K562 (cell line): ENCODE measurements around the gene TNNI2. TPM values are rescaled to one million over a fixed set of nuclear protein-coding genes. Genes with fewer than 3 reads are reported as not detected.

Experiments
- ATAC-seq: fragments of 200-7000 bp; cut with Tn5 transposase; 3 replicates; pipeline ENCODE4 v1.9.1; 2020; ENCODE audit warnings: moderate library complexity
- BruUV-seq: library from RNA; stranded (reverse); fragments of 400-500 nt; replicated peaks from 2 replicates; lab custom pipeline; 2021; lab: Mats Ljungman, UMichigan
- CTCF ChIA-PET: fragments of 300-600 bp; formaldehyde crosslinking; extraction: SDS; loops from one replicate; lab custom pipeline; 2021; ENCODE audit warnings: low intra/inter-chr PET ratio; lab: Yijun Ruan, JAX
- POLR2A ChIA-PET: fragments of 300-600, 350-650 bp; sonication (Branson Sonifier 250); formaldehyde crosslinking; extraction: SDS; loops from one replicate; lab custom pipeline; 2021; ENCODE audit warnings: antibody characterized with exemption, inconsistent platforms; lab: Yijun Ruan, JAX
- DNase-seq, 4 experiments: peaks; one replicate each; pipeline versions ENCODE4 v3.0.0 to v3.0.0-alpha.2; 2011 to 2018; ENCODE audit warnings: low spot score in 3 of 4, mixed read lengths in 3 of 4; ENCODE audit errors: extremely low read depth in 1 of 4
- FAIRE-seq: peaks from 2 replicates; lab custom pipeline; 2011; peaks lifted over from hg19 to GRCh38; lab: Jason Lieb, UNC
- H2AFZ ChIP-seq: 2 replicates; pipeline ENCODE4 v1.6.0; 2011; ENCODE audit warnings: low read depth, low read length, control low read depth, inconsistent platforms
- H3K27ac ChIP-seq: fragments of 200-600 bp; 3 replicates; pipeline ENCODE4 v1.8.0; 2011; ENCODE audit warnings: low read depth, mild to moderate bottlenecking, control low read depth, inconsistent platforms, low read length, moderate library complexity, mixed read lengths; ENCODE audit errors: extremely low read depth
- H3K27me3 ChIP-seq, 2 experiments: fragments of 300-600 bp in 1 of 2; 2 replicates in 1 of 2; 3 replicates in 1 of 2; pipeline versions ENCODE4 v1.6.0 to v1.8.0; 2011; ENCODE audit warnings: inconsistent platforms in 2 of 2, low read length in 2 of 2, mild to moderate bottlenecking in 1 of 2, mixed read lengths in 1 of 2, moderate library complexity in 1 of 2; ENCODE audit not compliant: control insufficient read depth in 2 of 2, insufficient read depth in 2 of 2
- H3K36me3 ChIP-seq: fragments of 300-600 bp; 3 replicates; pipeline ENCODE4 v1.8.0; 2011; ENCODE audit warnings: mild to moderate bottlenecking, low read length, inconsistent platforms; ENCODE audit not compliant: control insufficient read depth, insufficient read depth
- H3K4me1 ChIP-seq, 2 experiments: fragments of 200-600 bp in 1 of 2; replicated peaks in 1 of 2; 2 replicates in 1 of 2; 3 replicates in 1 of 2; pipeline versions ENCODE4 v1.5.1 to v1.8.0; 2011; ENCODE audit warnings: inconsistent platforms in 2 of 2, low read length in 2 of 2, mild to moderate bottlenecking in 1 of 2, mixed read lengths in 1 of 2, moderate library complexity in 1 of 2; ENCODE audit not compliant: control insufficient read depth in 2 of 2, insufficient read depth in 2 of 2
- H3K4me2 ChIP-seq: 2 replicates; pipeline ENCODE4 v1.6.1; 2011; ENCODE audit warnings: low read length, control low read depth, inconsistent platforms, mixed read lengths; ENCODE audit not compliant: insufficient read depth
- H3K4me3 ChIP-seq: fragments of 200-600 bp; sonication (generic), shearing (Covaris generic); 2 replicates; pipeline ENCODE4 v1.5.1; 2016; ENCODE audit warnings: control low read depth, inconsistent platforms
- H3K79me2 ChIP-seq: fragments of 200-600 bp; 3 replicates; pipeline ENCODE4 v1.8.0; 2011; ENCODE audit warnings: low read length, inconsistent platforms; ENCODE audit not compliant: control insufficient read depth, insufficient read depth
- H3K9ac ChIP-seq, 2 experiments: 2 replicates each; pipeline versions ENCODE4 v1.6.0 to v1.6.1; 2011; ENCODE audit warnings: low read depth in 2 of 2, low read length in 2 of 2, control low read depth in 1 of 2, inconsistent platforms in 1 of 2, mild to moderate bottlenecking in 1 of 2, mixed read lengths in 1 of 2; ENCODE audit not compliant: insufficient read depth in 1 of 2
- H3K9me1 ChIP-seq: one replicate; pipeline ENCODE4 v1.6.0; 2011; ENCODE audit warnings: inconsistent platforms, mild to moderate bottlenecking, low read length, moderate library complexity; ENCODE audit not compliant: control insufficient read depth, insufficient read depth
- H3K9me3 ChIP-seq: replicated peaks from 2 replicates; pipeline ENCODE4 v1.5.1; 2011; ENCODE audit warnings: low read depth, low read length, inconsistent platforms; ENCODE audit not compliant: control insufficient read depth, insufficient read depth
- H4K20me1 ChIP-seq: replicated peaks from 2 replicates; pipeline ENCODE4 v1.6.1; 2011; ENCODE audit warnings: low read length, inconsistent platforms, mixed read lengths; ENCODE audit not compliant: control insufficient read depth, insufficient read depth
- BHLHE40 ChIP-seq: IDR thresholded peaks from 2 replicates; pipeline ENCODE4 v1.6.1; 2011; ENCODE audit warnings: low read length, improper control_type of control experiment
- ELF1 ChIP-seq: fragments of 200-800 bp; sonication (Bioruptor generic); IDR thresholded peaks from 2 replicates; pipeline ENCODE4 v1.6.1; 2016; ENCODE audit warnings: missing genetic modification characterization, missing compliant biosample characterization
- ZNF197 ChIP-seq: fragments of 200-800 bp; sonication (Bioruptor generic); IDR thresholded peaks from 2 replicates; pipeline ENCODE4 v1.6.1; 2016; ENCODE audit warnings: low read depth, missing genetic modification characterization, missing compliant biosample characterization
- ZNF766 ChIP-seq: fragments of 200-800 bp; sonication (Bioruptor generic); conservative IDR thresholded peaks from 2 replicates; pipeline ENCODE4 v1.6.1; 2016; ENCODE audit warnings: missing genetic modification characterization, missing compliant biosample characterization
- WGBS: fragments of 100-300 bp; shearing (Covaris generic); methylation state at CpG from one replicate; pipeline ENCODE4 v1.1.6; 2016; ENCODE audit warnings: low coverage, mixed read lengths; ENCODE audit not compliant: insufficient coverage; ENCODE audit errors: missing lambda C conversion rate; 5-methylcytosine and 5-hydroxymethylcytosine counted together
- in situ Hi-C: fragments of 300-500 bp; cut with MboI; formaldehyde crosslinking; loops from 4 replicates; pipeline ENCODE4 v1.15.0; 2018; ENCODE audit warnings: inconsistent platforms, mixed read lengths
- intact Hi-C: fragments of 100-400 bp; cut with micrococcal nuclease; formaldehyde crosslinking; loops from 2 replicates; pipeline ENCODE4 v1.14.2; 2022
- polyA plus RNA-seq, 8 experiments: library from polyadenylated mRNA; depleted of rRNA in 4 of 8; stranded (reverse) in 5 of 8; unstranded in 3 of 8; fragments of >200 nt; fragmentation: Nextera tagmentation in 2 of 8; fragmentation: Illumina TruSeq in 1 of 8; extraction: Ambion mirVana in 2 of 8; extraction: Trizol in 1 of 8; gene quantifications; 2 replicates each; pipeline versions ENCODE4 v1.2.1 to v1.2.3, GENCODE V29; 2011 to 2014; ENCODE audit warnings: inconsistent platforms in 1 of 8, missing spikeins in 1 of 8
- total RNA-seq, 7 experiments: library from RNA; depleted of rRNA in 6 of 7; stranded (reverse); fragments of >200 nt in 6 of 7; fragmentation: Illumina TruSeq in 2 of 7; extraction: Trizol in 2 of 7; gene quantifications; 2 replicates each; pipeline versions ENCODE4 v1.2.1 to v1.2.3, GENCODE V29; 2011 to 2021; ENCODE audit warnings: low replicate concordance in 1 of 7

Gene TNNI2
- total and polyA plus RNA-seq, 9 of the 15 experiments (the other 6 are each of a cell fraction or from before 2014, with no cell fraction given), result not detected

- intact Hi-C loops, result loop anchor here (2.0 kb wide), 1 partner anchor 47 kb away; no protein-coding TSS in a partner anchor
- WGBS, result 4% methylated on average over 12 of the region's 12 CpGs
- H3K4me2 ChIP-seq, result no peak overlapping the region
- no peak overlapping the region for H3K9ac ChIP-seq
- no peak overlapping the region for H3K27ac ChIP-seq
- TF ChIP-seq BHLHE40 (no peak), ELF1 (tag) (no peak), ZNF197 (CRISPR knock-in tag) (no peak), ZNF766 (CRISPR knock-in tag) (no peak)
- TF ChIP-seq, all 486 proteins: peak for 0
- DNase-seq (no peak), ATAC-seq (no peak), FAIRE-seq (no peak)
- Histone ChIP-seq H3K4me1 (peaks cover 0 to 54% of the 10 kb centered on the region in 2 experiments; a peak in 2 of 5 replicates), H3K36me3 (no peaks in the 10 kb centered on the region), H3K4me3 (no peak overlapping the region), H3K79me2 (no peaks in the 10 kb centered on the region), H3K9me1 (no peaks in the 10 kb centered on the region), H3K9me3 (no peaks in the 10 kb centered on the region), H2AFZ (no peak overlapping the region), H4K20me1 (peaks cover 16% of the 10 kb centered on the region), H3K27me3 (peaks cover 3 to 52% of the 10 kb centered on the region in 2 experiments; a peak in 4 of 5 replicates)
- CTCF ChIA-PET, result interaction anchor here (0.7 kb wide), 1 partner anchor 142 kb away, joined by 3 read pairs; no protein-coding TSS in a partner anchor
- in situ Hi-C loops, result no loop called here
- BruUV-seq, result no TSS peak
- POLR2A ChIA-PET, result no interaction called here
Measured at GRCh38 chr11:1835671-1836010, 3.1 kb upstream of the TNNI2 start.
